ENCODE measurements around the gene MAGI1.

Gene MAGI1

GRCh38 chr3:65846936-65847335 is 191.8 kb downstream of the MAGI1 start:
- no peak overlapping the region for H2AK5ac ChIP-seq (ENCODE audit: low read length, severe bottlenecking)
- no peak overlapping the region for H2BK12ac ChIP-seq (ENCODE audit: low read length in 2 of 2)
- H4K8ac ChIP-seq (ENCODE audit: low read length) = no peak overlapping the region
- H2BK5ac ChIP-seq (ENCODE audit: low read depth, low read length, poor library complexity, severe bottlenecking) = no peak overlapping the region
- H3K9me3 ChIP-seq (ENCODE audit: control insufficient read depth, low read length) = no peaks in the 10 kb centered on the region
- no peaks in the 10 kb centered on the region for H3K36me3 ChIP-seq (ENCODE audit: control insufficient read depth in 1 of 2, insufficient read depth in 2 of 2, low read depth in 1 of 2, low read length in 2 of 2)
- no peak for DNase-seq
- H3K14ac ChIP-seq (ENCODE audit: low read length in 2 of 2) = no peak overlapping the region
- H3K4me3 ChIP-seq (ENCODE audit: insufficient read depth in 1 of 2, low read depth in 1 of 2, low read length in 2 of 2) = no peak overlapping the region
- no peak overlapping the region for H3K23ac ChIP-seq (ENCODE audit: low read length in 2 of 2)
- no peak overlapping the region for H4K91ac ChIP-seq (ENCODE audit: low read length)
- no peak overlapping the region for H3K18ac ChIP-seq (ENCODE audit: low read depth in 1 of 2, low read length in 2 of 2)
- H3K4me1 ChIP-seq (ENCODE audit: control insufficient read depth, insufficient read depth, low read depth, low read length) = no peaks in the 10 kb centered on the region
- no peak overlapping the region for H2BK120ac ChIP-seq (ENCODE audit: low read depth, low read length)
- H2AFZ ChIP-seq (ENCODE audit: low read depth, low read length) = no peak overlapping the region
- H3K9ac ChIP-seq (ENCODE audit: low read length) = no peak overlapping the region
- no peaks in the 10 kb centered on the region for H3K27me3 ChIP-seq (ENCODE audit: control insufficient read depth in 1 of 2, insufficient read depth in 1 of 2, low read length in 2 of 2)
- H3K4me2 ChIP-seq (ENCODE audit: low read length, poor library complexity, severe bottlenecking) = no peak overlapping the region
- peaks cover 23% of the 10 kb centered on the region for H3K79me1 ChIP-seq (replicated peaks; ENCODE audit: low read length, poor library complexity, severe bottlenecking)
- H2BK15ac ChIP-seq (ENCODE audit: low read depth, poor library complexity, severe bottlenecking) = no peak overlapping the region
- no peak overlapping the region for H3K27ac ChIP-seq (ENCODE audit: low read length, poor library complexity, severe bottlenecking)
- 100% methylated on average over 1 of the region's 1 CpG for WGBS
- no peak overlapping the region for H3K4ac ChIP-seq (ENCODE audit: low read depth in 1 of 2, low read length in 2 of 2)

- Histone ChIP-seq H3K9ac (ENCODE audit: low read length) (no peak overlapping the region), H3K9me3 (ENCODE audit: control insufficient read depth, low read length) (no peaks in the 10 kb centered on the region), H2BK12ac (ENCODE audit: low read length in 2 of 2) (no peak overlapping the region), H2AK5ac (ENCODE audit: low read length, severe bottlenecking) (no peak overlapping the region), H3K36me3 (ENCODE audit: control insufficient read depth in 1 of 2, insufficient read depth in 2 of 2, low read depth in 1 of 2, low read length in 2 of 2) (no peaks in the 10 kb centered on the region), H3K23ac (ENCODE audit: low read length in 2 of 2) (no peak overlapping the region), H4K91ac (ENCODE audit: low read length) (no peak overlapping the region), H2BK120ac (ENCODE audit: low read depth, low read length) (no peak overlapping the region), H4K8ac (ENCODE audit: low read length) (no peak overlapping the region), H2BK5ac (ENCODE audit: low read depth, low read length, poor library complexity, severe bottlenecking) (no peak overlapping the region), H3K14ac (ENCODE audit: low read length in 2 of 2) (no peak overlapping the region), H3K79me1 (replicated peaks; ENCODE audit: low read length, poor library complexity, severe bottlenecking) (peaks cover 19% of the 10 kb centered on the region), H3K4me3 (ENCODE audit: insufficient read depth in 1 of 2, low read depth in 1 of 2, low read length in 2 of 2) (no peak overlapping the region), H3K18ac (ENCODE audit: low read depth in 1 of 2, low read length in 2 of 2) (no peak overlapping the region), H3K4me1 (ENCODE audit: control insufficient read depth, insufficient read depth, low read depth, low read length) (no peaks in the 10 kb centered on the region), H2AFZ (ENCODE audit: low read depth, low read length) (no peak overlapping the region), H3K4ac (ENCODE audit: low read depth in 1 of 2, low read length in 2 of 2) (no peak overlapping the region), H2BK15ac (ENCODE audit: low read depth, poor library complexity, severe bottlenecking) (no peak overlapping the region), H3K27me3 (ENCODE audit: control insufficient read depth in 1 of 2, insufficient read depth in 1 of 2, low read length in 2 of 2) (no peaks in the 10 kb centered on the region), H3K27ac (ENCODE audit: low read length, poor library complexity, severe bottlenecking) (no peak overlapping the region), H3K4me2 (ENCODE audit: low read length, poor library complexity, severe bottlenecking) (no peak overlapping the region)
- WGBS = 98% methylated on average over 2 of the region's 2 CpGs
- DNase-seq = no peak
Observed at GRCh38 chr3:65844370-65844769, 194.3 kb downstream of the MAGI1 start.

GRCh38 chr3:65843732-65844131 is 195.0 kb downstream of the MAGI1 start:
- H3K18ac ChIP-seq (ENCODE audit: low read depth in 1 of 2, low read length in 2 of 2) = no peak overlapping the region
- H3K4me1 ChIP-seq (ENCODE audit: control insufficient read depth, insufficient read depth, low read depth, low read length) = no peaks in the 10 kb centered on the region
- no peak overlapping the region for H3K27ac ChIP-seq (ENCODE audit: low read length, poor library complexity, severe bottlenecking)
- no peak overlapping the region for H2BK120ac ChIP-seq (ENCODE audit: low read depth, low read length)
- no peak overlapping the region for H3K4ac ChIP-seq (ENCODE audit: low read depth in 1 of 2, low read length in 2 of 2)
- no peak overlapping the region for H3K14ac ChIP-seq (ENCODE audit: low read length in 2 of 2)
- H2AFZ ChIP-seq (ENCODE audit: low read depth, low read length) = no peak overlapping the region
- H2BK15ac ChIP-seq (ENCODE audit: low read depth, poor library complexity, severe bottlenecking) = no peak overlapping the region
- H3K79me1 ChIP-seq (replicated peaks; ENCODE audit: low read length, poor library complexity, severe bottlenecking) = peaks cover 19% of the 10 kb centered on the region
- no peak overlapping the region for H2AK5ac ChIP-seq (ENCODE audit: low read length, severe bottlenecking)
- H3K9me3 ChIP-seq (ENCODE audit: control insufficient read depth, low read length) = no peaks in the 10 kb centered on the region
- no peak overlapping the region for H2BK5ac ChIP-seq (ENCODE audit: low read depth, low read length, poor library complexity, severe bottlenecking)
- no peak overlapping the region for H4K91ac ChIP-seq (ENCODE audit: low read length)
- no peak overlapping the region for H3K23ac ChIP-seq (ENCODE audit: low read length in 2 of 2)
- DNase-seq = no peak
- no peak overlapping the region for H3K4me2 ChIP-seq (ENCODE audit: low read length, poor library complexity, severe bottlenecking)
- no peaks in the 10 kb centered on the region for H3K36me3 ChIP-seq (ENCODE audit: control insufficient read depth in 1 of 2, insufficient read depth in 2 of 2, low read depth in 1 of 2, low read length in 2 of 2)
- no peak overlapping the region for H4K8ac ChIP-seq (ENCODE audit: low read length)
- no peak overlapping the region for H3K4me3 ChIP-seq (ENCODE audit: insufficient read depth in 1 of 2, low read depth in 1 of 2, low read length in 2 of 2)
- H3K27me3 ChIP-seq (ENCODE audit: control insufficient read depth in 1 of 2, insufficient read depth in 1 of 2, low read length in 2 of 2) = no peaks in the 10 kb centered on the region
- H3K9ac ChIP-seq (ENCODE audit: low read length) = no peak overlapping the region
- 80% methylated on average over 1 of the region's 1 CpG for WGBS
- no peak overlapping the region for H2BK12ac ChIP-seq (ENCODE audit: low read length in 2 of 2)

GRCh38 chr3:65837604-65838003 is 201.1 kb downstream of the MAGI1 start:
- no peak for DNase-seq
- H3K4me3 ChIP-seq (ENCODE audit: insufficient read depth in 1 of 2, low read depth in 1 of 2, low read length in 2 of 2) = no peak overlapping the region
- H4K91ac ChIP-seq (ENCODE audit: low read length) = no peak overlapping the region
- no peak overlapping the region for H3K14ac ChIP-seq (ENCODE audit: low read length in 2 of 2)
- no peak overlapping the region for H2BK120ac ChIP-seq (ENCODE audit: low read depth, low read length)
- no peak overlapping the region for H3K9ac ChIP-seq (ENCODE audit: low read length)
- H3K27me3 ChIP-seq (ENCODE audit: control insufficient read depth in 1 of 2, insufficient read depth in 1 of 2, low read length in 2 of 2) = no peaks in the 10 kb centered on the region
- peaks cover 5% of the 10 kb centered on the region for H3K79me1 ChIP-seq (replicated peaks; ENCODE audit: low read length, poor library complexity, severe bottlenecking)
- no CpG with 5 or more reads among the region's 4 CpGs for WGBS
- H2BK15ac ChIP-seq (ENCODE audit: low read depth, poor library complexity, severe bottlenecking) = no peak overlapping the region
- no peak overlapping the region for H3K4ac ChIP-seq (ENCODE audit: low read depth in 1 of 2, low read length in 2 of 2)
- no peak overlapping the region for H4K8ac ChIP-seq (ENCODE audit: low read length)
- H3K36me3 ChIP-seq (ENCODE audit: control insufficient read depth in 1 of 2, insufficient read depth in 2 of 2, low read depth in 1 of 2, low read length in 2 of 2) = no peaks in the 10 kb centered on the region
- no peak overlapping the region for H2BK5ac ChIP-seq (ENCODE audit: low read depth, low read length, poor library complexity, severe bottlenecking)
- no peak overlapping the region for H3K23ac ChIP-seq (ENCODE audit: low read length in 2 of 2)
- no peak overlapping the region for H3K27ac ChIP-seq (ENCODE audit: low read length, poor library complexity, severe bottlenecking)
- H3K4me2 ChIP-seq (ENCODE audit: low read length, poor library complexity, severe bottlenecking) = no peak overlapping the region
- H2AFZ ChIP-seq (ENCODE audit: low read depth, low read length) = no peak overlapping the region
- H3K18ac ChIP-seq (ENCODE audit: low read depth in 1 of 2, low read length in 2 of 2) = no peak overlapping the region
- H2BK12ac ChIP-seq (ENCODE audit: low read length in 2 of 2) = no peak overlapping the region
- H3K4me1 ChIP-seq (ENCODE audit: control insufficient read depth, insufficient read depth, low read depth, low read length) = peaks cover 2% of the 10 kb centered on the region
- no peak overlapping the region for H2AK5ac ChIP-seq (ENCODE audit: low read length, severe bottlenecking)
- no peaks in the 10 kb centered on the region for H3K9me3 ChIP-seq (ENCODE audit: control insufficient read depth, low read length)
